Erythroblast (primary cell): ENCODE results near the gene IL7R.

Experiments used
- DNase-seq, 2 experiments: peaks; one replicate each; lab custom pipeline; 2025; lab: John Stamatoyannopoulos, UW
- GATA1 ChIP-seq: IDR thresholded peaks from 2 replicates; pipeline ENCODE4 v1.6.1; 2011; ENCODE audit warnings: low read depth, mild to moderate bottlenecking, control low read depth, low read length, moderate library complexity
- POLR2A ChIP-seq: IDR thresholded peaks from 2 replicates; pipeline ENCODE4 v1.6.1; 2011; ENCODE audit warnings: mild to moderate bottlenecking, low read length

Gene IL7R

GRCh38 chr5:35856765-35857351 is at the start of gene IL7R:
IL7R (plus strand) TSS chr5:35856891; CDS start chr5:35856978, 87 bp downstream.
- no peak for DNase-seq
- TF ChIP-seq POLR2A (no peak), GATA1 (no peak)

GRCh38 chr5:35810601-35811000 is 46.1 kb upstream of the IL7R start:
- no peak for DNase-seq

GRCh38 chr5:35811108-35811741 is 45.5 kb upstream of the IL7R start:
- no peak for TF ChIP-seq GATA1
- TF ChIP-seq POLR2A: no peak
- DNase-seq: no peak

More at GRCh38 chr5:35810601-35811000, 46.1 kb upstream of the IL7R start:
- TF ChIP-seq POLR2A (no peak), GATA1 (no peak)

GRCh38 chr5:35813521-35813920 is 43.2 kb upstream of the IL7R start:
- TF ChIP-seq GATA1: no peak
- no peak for TF ChIP-seq POLR2A
- DNase-seq: no peak

GRCh38 chr5:35815089-35815936 is 41.4 kb upstream of the IL7R start:
- no peak for TF ChIP-seq GATA1
- no peak for TF ChIP-seq POLR2A
- DNase-seq: peak; percentile 8 to 20

GRCh38 chr5:35816881-35817521 is 39.7 kb upstream of the IL7R start:
- no peak for DNase-seq
- TF ChIP-seq GATA1 (no peak), POLR2A (no peak)

- no peak for TF ChIP-seq POLR2A
- TF ChIP-seq GATA1: no peak
- DNase-seq: no peak
Observed at GRCh38 chr5:35819026-35819425, 37.7 kb upstream of the IL7R start.

- DNase-seq: no peak
- TF ChIP-seq GATA1: no peak
- no peak for TF ChIP-seq POLR2A
Observed at GRCh38 chr5:35819668-35820067, 37.0 kb upstream of the IL7R start.

GRCh38 chr5:35820735-35821134 is 36.0 kb upstream of the IL7R start:
- TF ChIP-seq POLR2A: no peak
- no peak for TF ChIP-seq GATA1
- no peak for DNase-seq

- DNase-seq: no peak
- TF ChIP-seq POLR2A: no peak
- no peak for TF ChIP-seq GATA1
Observed at GRCh38 chr5:35821513-35821912, 35.2 kb upstream of the IL7R start.

- TF ChIP-seq GATA1 (no peak), POLR2A (no peak)
- DNase-seq: no peak
Observed at GRCh38 chr5:35822511-35822910, 34.2 kb upstream of the IL7R start.

- TF ChIP-seq GATA1 (no peak), POLR2A (no peak)
- DNase-seq: no peak
Observed at GRCh38 chr5:35823347-35824098, 33.2 kb upstream of the IL7R start.

GRCh38 chr5:35826056-35826455 is 30.6 kb upstream of the IL7R start:
- DNase-seq: no peak
- TF ChIP-seq POLR2A: no peak
- TF ChIP-seq GATA1: no peak

- no peak for TF ChIP-seq POLR2A
- no peak for TF ChIP-seq GATA1
- DNase-seq: no peak
Observed at GRCh38 chr5:35826554-35826953, 30.1 kb upstream of the IL7R start.
